B cell (primary cell): ENCODE results near the gene WBP11. TPM values are rescaled to one million over a fixed set of nuclear protein-coding genes. Genes with fewer than 3 reads are reported as not detected.

ENCODE experiments used
- ATAC-seq: fragments of 200-7000 bp; cut with Tn5 transposase; one replicate; pipeline ENCODE4 v1.10.0; 2021; ENCODE audit warnings: low read depth, mild to moderate bottlenecking, moderate number of reproducible peaks, moderate library complexity
- CTCF ChIA-PET: fragments of 350-600 bp; sonication (Branson Sonifier 250); formaldehyde crosslinking; loops from one replicate; lab custom pipeline; 2021; ENCODE audit warnings: antibody characterized with exemption, inconsistent platforms; lab: Charles Lee
- POLR2A ChIA-PET: fragments of 350-600 bp; sonication (Branson Sonifier 250); formaldehyde crosslinking; loops from one replicate; lab custom pipeline; 2021; ENCODE audit warnings: antibody characterized with exemption; lab: Charles Lee
- DNase-seq: peaks from one replicate; pipeline ENCODE4 v3.0.0; 2013
- H2AFZ ChIP-seq: 2 replicates; pipeline ENCODE4 v1.6.1; 2012; ENCODE audit warnings: mild to moderate bottlenecking, low read depth, low read length; ENCODE audit not compliant: insufficient read depth, poor library complexity, severe bottlenecking
- H3K27ac ChIP-seq, 2 donors: 1 replicate in 1 of 2; 2 replicates in 1 of 2; pipeline ENCODE4 v1.5.1; 2012 to 2013; ENCODE audit warnings: low read length in 2 of 2, mild to moderate bottlenecking in 2 of 2, moderate library complexity in 1 of 2
- H3K27me3 ChIP-seq, 4 experiments: fragments of 200-600 bp in 1 of 4; sonication (generic) in 1 of 4; replicated peaks in 1 of 4; 1 replicate in 2 of 4; 2 replicates in 2 of 4; pipeline versions ENCODE4 v1.6.1 to v1.7.0; 2013 to 2016; ENCODE audit warnings: low read length in 3 of 4, mild to moderate bottlenecking in 2 of 4, mixed read lengths in 1 of 4, moderate library complexity in 1 of 4; ENCODE audit not compliant: insufficient read depth in 4 of 4, control insufficient read depth in 3 of 4; ENCODE audit errors: control extremely low read depth in 1 of 4
- H3K36me3 ChIP-seq, 2 experiments: replicated peaks in 1 of 2; 1 replicate in 1 of 2; 2 replicates in 1 of 2; pipeline versions ENCODE4 v1.6.1 to v1.7.1; 2013; ENCODE audit warnings: low read length in 1 of 2; ENCODE audit not compliant: insufficient read depth in 2 of 2, control insufficient read depth in 1 of 2; ENCODE audit errors: control extremely low read depth in 1 of 2, extremely low read depth in 1 of 2
- H3K4me1 ChIP-seq, 2 donors: fragments of 200-600 bp in 1 of 2; sonication (generic) in 1 of 2; 1 replicate in 1 of 2; 2 replicates in 1 of 2; pipeline versions ENCODE4 v1.5.1 to v1.6.1; 2013 to 2017; ENCODE audit warnings: low read length in 2 of 2; ENCODE audit not compliant: control insufficient read depth in 2 of 2, insufficient read depth in 2 of 2
- H3K4me2 ChIP-seq: replicated peaks from 2 replicates; pipeline ENCODE3; 2012; ENCODE audit warnings: mild to moderate bottlenecking, low read depth, low read length; ENCODE audit not compliant: poor library complexity, severe bottlenecking
- H3K4me3 ChIP-seq, 5 experiments: fragments of 200-600 bp in 1 of 5; sonication (generic) in 1 of 5; 1 replicate in 3 of 5; 2 replicates in 2 of 5; pipeline versions ENCODE4 v1.5.1 to v1.7.0; 2011 to 2016; ENCODE audit warnings: low read length in 4 of 5, mild to moderate bottlenecking in 4 of 5, low read depth in 2 of 5, control low read depth in 1 of 5, moderate library complexity in 1 of 5; ENCODE audit not compliant: insufficient read depth in 1 of 5; ENCODE audit errors: control extremely low read depth in 1 of 5, extremely low read depth in 1 of 5
- H3K79me2 ChIP-seq: fragments of 200-600 bp; sonication (generic); one replicate; pipeline ENCODE4 v1.6.0; 2016; ENCODE audit warnings: low read length; ENCODE audit not compliant: control insufficient read depth, insufficient read depth
- H3K9ac ChIP-seq: fragments of 200-600 bp; sonication (generic); 2 replicates; pipeline ENCODE4 v1.6.1; 2017; ENCODE audit warnings: mild to moderate bottlenecking, low read length, moderate library complexity
- H3K9me3 ChIP-seq, 3 donors: one replicate each; pipeline versions ENCODE4 v1.6.1 to v1.7.1; 2013; ENCODE audit warnings: low read length in 2 of 3; ENCODE audit not compliant: control insufficient read depth in 2 of 3, insufficient read depth in 1 of 3; ENCODE audit errors: control extremely low read depth in 1 of 3
- H4K20me1 ChIP-seq: 2 replicates; pipeline ENCODE4 v1.6.0; 2012; ENCODE audit warnings: mild to moderate bottlenecking, low read length; ENCODE audit not compliant: insufficient read depth, control insufficient read depth, poor library complexity, severe bottlenecking
- H3K27ac Mint-ChIP-seq: one replicate; pipeline ENCODE4 v1.8.0; 2021; ENCODE audit warnings: mixed read lengths
- H3K27me3 Mint-ChIP-seq: one replicate; pipeline ENCODE4 v1.8.0; 2021; ENCODE audit warnings: mixed read lengths
- H3K4me1 Mint-ChIP-seq: one replicate; pipeline ENCODE4 v1.8.0; 2021; ENCODE audit warnings: mixed read lengths
- H3K4me3 Mint-ChIP-seq: one replicate; pipeline ENCODE4 v1.8.0; 2021; ENCODE audit warnings: mixed read lengths
- H3K9me3 Mint-ChIP-seq: one replicate; pipeline ENCODE4 v1.8.0; 2022; ENCODE audit warnings: mixed read lengths; ENCODE audit not compliant: insufficient read depth
- CTCF ChIP-seq: fragments of 200-600 bp; IDR thresholded peaks from one replicate; pipeline ENCODE4 v1.8.0; 2022; ENCODE audit warnings: antibody characterized with exemption, mild to moderate bottlenecking
- EZH2 ChIP-seq: IDR thresholded peaks from 2 replicates; pipeline ENCODE4 v1.6.1; 2012; ENCODE audit warnings: borderline replicate concordance, low read depth, mild to moderate bottlenecking, moderate library complexity, low read length; ENCODE audit not compliant: insufficient read depth, poor library complexity, severe bottlenecking
- WGBS: methylation state at CpG from one replicate; pipeline ENCODE4 v1.1.5; 2013; ENCODE audit warnings: missing lambda C conversion rate; ENCODE audit not compliant: insufficient coverage; 5-methylcytosine and 5-hydroxymethylcytosine counted together
- intact Hi-C: fragments of 100-400 bp; cut with micrococcal nuclease; formaldehyde crosslinking; loops from one replicate; pipeline ENCODE4 v1.10.0; 2022
- polyA plus RNA-seq: library from polyadenylated mRNA; depleted of rRNA; stranded (reverse); fragments of >200 nt; gene quantifications from 2 replicates; pipeline ENCODE4 v1.2.3, GENCODE V29; 2012
- total RNA-seq, 2 donors: library from RNA; stranded (reverse); fragments of 120-200 nt in 1 of 2; gene quantifications; 1 replicate in 1 of 2; 2 replicates in 1 of 2; pipeline versions ENCODE4 v1.2.3 to v1.2.4, GENCODE V29; 2013 to 2022

The WBP11 gene
- total and polyA plus RNA-seq, 2 donors (not counting 1 experiment from before 2014, with no cell fraction given): 13.6 to 84.7 TPM

- no peaks in the 10 kb centered on the region for H4K20me1 ChIP-seq
- no peaks in the 10 kb centered on the region for H3K27me3 ChIP-seq
- peaks cover 0 to 4% of the 10 kb centered on the region in 2 donors for H3K4me1 ChIP-seq
- H3K36me3 ChIP-seq: no peaks in the 10 kb centered on the region
- Mint-ChIP-seq H3K4me3 (no peak overlapping the region), H3K4me1 (peaks cover 9% of the 10 kb centered on the region), H3K9me3 (no peaks in the 10 kb centered on the region), H3K27ac (no peak overlapping the region), H3K27me3 (peaks cover 4% of the 10 kb centered on the region)
- H3K9ac ChIP-seq: no peak overlapping the region
- POLR2A ChIA-PET: no interaction called here
- H3K4me3 ChIP-seq: no peak overlapping the region
- CTCF ChIA-PET: interaction anchor here (0.8 to 7.2 kb wide), 8 partner anchors 9 to 425 kb away, joined by 3 to 192 read pairs (median 4); partner anchors contain the start of genes ERP27 and RERG
- H3K27ac ChIP-seq: no peak overlapping the region
- TF ChIP-seq CTCF (no peak), EZH2 (no peak)
- no peak for ATAC-seq
- H3K9me3 ChIP-seq: no peaks in the 10 kb centered on the region
- H3K4me2 ChIP-seq: no peak overlapping the region
- intact Hi-C loops: no loop called here
- H3K79me2 ChIP-seq: no peaks in the 10 kb centered on the region
- DNase-seq: no peak
- H2AFZ ChIP-seq: no peak overlapping the region
These were observed 41.1 kb upstream of the WBP11 start for GRCh38 chr12:14844401-14844800.

GRCh38 chr12:14843425-14843887, 40.2 kb upstream of the WBP11 start, which contains the start of gene ART4:
ART4 (minus strand) TSS chr12:14843526; CDS start chr12:14843113, 413 bp downstream.
- ATAC-seq: no peak
- no peaks in the 10 kb centered on the region for H3K9me3 Mint-ChIP-seq
- Histone ChIP-seq H3K4me3 (no peak within 1 kb of the TSS), H3K4me2 (no peak within 1 kb of the TSS), H3K27ac (no peak within 1 kb of the TSS), H3K9me3 (no peaks in the 10 kb centered on the region), H3K4me1 (peaks cover 0 to 4% of the 10 kb centered on the region in 2 donors), H3K9ac (no peak within 1 kb of the TSS), H4K20me1 (no peaks in the 10 kb centered on the region), H3K36me3 (no peaks in the 10 kb centered on the region), H2AFZ (no peak within 1 kb of the TSS), H3K27me3 (no peaks in the 10 kb centered on the region), H3K79me2 (no peaks in the 10 kb centered on the region)
- H3K27me3 Mint-ChIP-seq: peaks cover 9% of the 10 kb centered on the region
- intact Hi-C loops: no loop called here
- no peak within 1 kb of the TSS for H3K4me3 Mint-ChIP-seq
- TF ChIP-seq EZH2: no peak
- TF ChIP-seq CTCF: no peak
- 93% methylated on average over 10 of the region's 10 CpGs for WGBS
- ChIA-PET POLR2A (no interaction called here), CTCF (interaction anchor here (1.2 to 7.2 kb wide), 3 partner anchors 9 to 378 kb away, joined by 3 to 192 read pairs (median 4); partner anchors contain the start of gene RERG)
- H3K4me1 Mint-ChIP-seq: peaks cover 9% of the 10 kb centered on the region
- DNase-seq: no peak
- no peak within 1 kb of the TSS for H3K27ac Mint-ChIP-seq
